ENCODE data around the gene GNA12. TPM values are rescaled to one million over a fixed set of nuclear protein-coding genes. Genes with fewer than 3 reads are reported as not detected.

Gene GNA12
- total and polyA plus RNA-seq, 10 of the 15 experiments (the other 5 are each of a cell fraction or from before 2014, with no cell fraction given), result 1.9 to 51.8 (median 12.6) TPM

DNA sequence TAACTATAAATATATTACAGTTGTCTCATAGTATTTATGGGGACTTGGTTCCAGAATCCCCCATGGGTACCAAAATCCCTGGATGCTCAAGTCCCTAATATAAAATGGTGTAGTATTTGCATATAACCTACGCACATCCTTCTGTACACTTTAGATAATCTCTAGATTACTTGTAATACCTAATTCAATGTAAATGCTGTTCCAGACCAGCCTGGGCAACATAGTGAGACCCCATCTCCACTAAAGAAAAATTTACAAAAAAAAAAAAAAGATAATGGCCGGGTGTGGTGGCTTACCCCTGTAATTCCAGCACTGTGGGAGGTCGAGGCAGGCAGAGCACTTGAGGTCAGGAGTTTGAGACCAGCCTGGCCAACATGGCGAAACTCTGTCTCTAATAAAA, 17.4 kb upstream of the GNA12 start:
- ChIA-PET POLR2A (interaction anchor here (0.7 kb wide), 1 partner anchor 187 kb away, joined by 3 read pairs; no protein-coding TSS in a partner anchor), SMC1A (ENCODE audit: uncharacterized antibody, unreplicated experiment) (interaction anchor here (1.0 to 1.7 kb wide), 3 partner anchors 10 to 37 kb away, joined by 4 to 5 read pairs (median 5); no protein-coding TSS in a partner anchor), CTCF (interaction anchor here (0.8 kb wide), 1 partner anchor 26 kb away, joined by 3 read pairs; no protein-coding TSS in a partner anchor), RAD21 (ENCODE audit: unreplicated experiment) (no interaction called here)
- H3K79me2 ChIP-seq (ENCODE audit: control insufficient read depth, insufficient read depth, low read length), result no peaks in the 10 kb centered on the region
- BruUV-seq (replicated peaks), result no TSS peak
- H3K27ac ChIP-seq (ENCODE audit: control insufficient read depth, insufficient read depth), result no peak overlapping the region
- FAIRE-seq, result no peak
- no peaks in the 10 kb centered on the region for H4K20me1 ChIP-seq (ENCODE audit: control insufficient read depth, insufficient read depth)
- TF ChIP-seq ZNF207 (IDR thresholded peaks at IDR 0.05; ENCODE audit: borderline replicate concordance), result no peak
- TF ChIP-seq BHLHE40 (IDR thresholded peaks at IDR 0.05; ENCODE audit: borderline replicate concordance in 1 of 2, low read depth in 2 of 2, low read length in 1 of 2), result no peak
- TF ChIP-seq CBX5 (IDR thresholded peaks at IDR 0.05; ENCODE audit: low read depth), result no peak
- no peak for TF ChIP-seq MEF2A (IDR thresholded peaks at IDR 0.05; ENCODE audit: insufficient read depth, low read depth, low read length)
- no peak for TF ChIP-seq FOS (IDR thresholded peaks at IDR 0.05; ENCODE audit: borderline replicate concordance, extremely low read depth, insufficient read length)
- no peak for TF ChIP-seq FOXM1 (IDR thresholded peaks at IDR 0.05; ENCODE audit: low read depth, low read length)
- no peak for TF ChIP-seq MYB (IDR thresholded peaks at IDR 0.05; ENCODE audit: borderline replicate concordance, low read depth, low read length)
- TF ChIP-seq, protein P1, sequence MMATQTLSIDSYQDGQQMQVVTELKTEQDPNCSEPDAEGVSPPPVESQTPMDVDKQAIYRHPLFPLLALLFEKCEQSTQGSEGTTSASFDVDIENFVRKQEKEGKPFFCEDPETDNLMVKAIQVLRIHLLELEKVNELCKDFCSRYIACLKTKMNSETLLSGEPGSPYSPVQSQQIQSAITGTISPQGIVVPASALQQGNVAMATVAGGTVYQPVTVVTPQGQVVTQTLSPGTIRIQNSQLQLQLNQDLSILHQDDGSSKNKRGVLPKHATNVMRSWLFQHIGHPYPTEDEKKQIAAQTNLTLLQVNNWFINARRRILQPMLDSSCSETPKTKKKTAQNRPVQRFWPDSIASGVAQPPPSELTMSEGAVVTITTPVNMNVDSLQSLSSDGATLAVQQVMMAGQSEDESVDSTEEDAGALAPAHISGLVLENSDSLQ (IDR thresholded peaks at IDR 0.05), result no peak
- TF ChIP-seq NFIC (IDR thresholded peaks at IDR 0.05; ENCODE audit: low read depth, low read length), result no peak
- no peak for TF ChIP-seq ZBED1 (IDR thresholded peaks at IDR 0.05; ENCODE audit: borderline replicate concordance)
- TF ChIP-seq, protein P2, sequence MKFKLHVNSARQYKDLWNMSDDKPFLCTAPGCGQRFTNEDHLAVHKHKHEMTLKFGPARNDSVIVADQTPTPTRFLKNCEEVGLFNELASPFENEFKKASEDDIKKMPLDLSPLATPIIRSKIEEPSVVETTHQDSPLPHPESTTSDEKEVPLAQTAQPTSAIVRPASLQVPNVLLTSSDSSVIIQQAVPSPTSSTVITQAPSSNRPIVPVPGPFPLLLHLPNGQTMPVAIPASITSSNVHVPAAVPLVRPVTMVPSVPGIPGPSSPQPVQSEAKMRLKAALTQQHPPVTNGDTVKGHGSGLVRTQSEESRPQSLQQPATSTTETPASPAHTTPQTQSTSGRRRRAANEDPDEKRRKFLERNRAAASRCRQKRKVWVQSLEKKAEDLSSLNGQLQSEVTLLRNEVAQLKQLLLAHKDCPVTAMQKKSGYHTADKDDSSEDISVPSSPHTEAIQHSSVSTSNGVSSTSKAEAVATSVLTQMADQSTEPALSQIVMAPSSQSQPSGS (IDR thresholded peaks at IDR 0.05; ENCODE audit: low read length), result no peak
- H3K9me3 ChIP-seq (replicated peaks; ENCODE audit: control insufficient read depth, insufficient read depth, low read length), result no peaks in the 10 kb centered on the region
- no peak for DNase-seq (ENCODE audit: low read depth, low spot score)
- H3K4me1 ChIP-seq (ENCODE audit: control insufficient read depth, insufficient read depth, low read length), result peaks cover 24% of the 10 kb centered on the region
- H3K9ac ChIP-seq (ENCODE audit: control insufficient read depth, insufficient read depth, low read length), result no peak overlapping the region
- intact Hi-C loops (cut with micrococcal nuclease; ENCODE audit: unreplicated experiment) (no loop called here), in situ Hi-C loops (cut with MboI) (loop anchor here (10.0 kb wide), 1 partner anchor 1033 kb away; no protein-coding TSS in a partner anchor)
- no peaks in the 10 kb centered on the region for H3K27me3 ChIP-seq (replicated peaks in 1 of 2; ENCODE audit: control insufficient read depth in 2 of 2, insufficient read depth in 2 of 2, low read length in 1 of 2)
- no peak overlapping the region for H3K4me3 ChIP-seq
- ATAC-seq, result no peak
- H2AFZ ChIP-seq (ENCODE audit: control insufficient read depth, low read depth, low read length), result no peak overlapping the region
- 58% methylated on average over 4 of the region's 4 CpGs for WGBS (ENCODE audit: insufficient coverage, insufficient replicate concordance, low lambda C conversion rate, missing lambda C conversion rate)
- no peak overlapping the region for H3K4me2 ChIP-seq (ENCODE audit: control insufficient read depth, insufficient read depth)
- no peaks in the 10 kb centered on the region for H3K36me3 ChIP-seq (ENCODE audit: control insufficient read depth in 2 of 2, insufficient read depth in 2 of 2, low read length in 1 of 2)
